Choroid plexus epithelial cell (primary cell): ENCODE measurements around the gene AGPAT1.

ENCODE experiments used
- DNase-seq: peaks from one replicate; pipeline ENCODE4 v3.0.0-alpha.2; 2010; ENCODE audit warnings: low read depth
- H3K4me3 ChIP-seq: 2 replicates; pipeline ENCODE4 v1.5.1; 2011; ENCODE audit warnings: low read depth, mild to moderate bottlenecking, control low read depth, low read length, moderate library complexity
- TF ChIP-seq, protein P1 (sequence below): conservative IDR thresholded peaks from 2 replicates; pipeline ENCODE4 v1.5.1; 2011; ENCODE audit warnings: low read depth, mild to moderate bottlenecking, control low read depth, inconsistent platforms, low read length, moderate library complexity

The AGPAT1 gene

DNA sequence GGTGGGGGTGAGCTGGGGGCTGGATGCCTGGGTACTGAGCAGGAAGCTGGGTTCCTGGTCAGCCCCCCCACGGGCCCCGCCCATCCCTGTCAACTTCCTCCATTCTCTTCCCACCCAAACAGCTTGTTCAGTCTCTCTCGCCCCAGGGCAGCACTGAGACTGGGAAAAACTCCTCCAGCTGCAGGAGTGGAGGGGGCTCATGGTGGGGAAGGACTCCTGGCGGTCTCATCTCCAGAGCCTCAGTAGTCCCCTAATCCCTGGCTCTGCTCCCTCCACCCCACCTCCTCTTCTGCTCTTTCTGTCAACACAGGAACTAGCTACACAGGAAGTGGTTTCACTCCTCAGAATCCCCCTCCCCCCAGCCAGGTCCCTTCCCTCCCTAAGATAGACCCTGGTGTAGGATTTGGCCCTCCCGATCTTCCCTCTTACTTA is 16.7 kb upstream of the AGPAT1 start, which contains the start of gene GPSM3:
TSS of gene GPSM3 (minus strand) at position 36 of the 432 bp plus-strand sequence. CDS start 130 bp downstream, outside the sequence.
- H3K4me3 ChIP-seq, result peak within 1 kb of the TSS; percentile 44
- TF ChIP-seq, protein P1, sequence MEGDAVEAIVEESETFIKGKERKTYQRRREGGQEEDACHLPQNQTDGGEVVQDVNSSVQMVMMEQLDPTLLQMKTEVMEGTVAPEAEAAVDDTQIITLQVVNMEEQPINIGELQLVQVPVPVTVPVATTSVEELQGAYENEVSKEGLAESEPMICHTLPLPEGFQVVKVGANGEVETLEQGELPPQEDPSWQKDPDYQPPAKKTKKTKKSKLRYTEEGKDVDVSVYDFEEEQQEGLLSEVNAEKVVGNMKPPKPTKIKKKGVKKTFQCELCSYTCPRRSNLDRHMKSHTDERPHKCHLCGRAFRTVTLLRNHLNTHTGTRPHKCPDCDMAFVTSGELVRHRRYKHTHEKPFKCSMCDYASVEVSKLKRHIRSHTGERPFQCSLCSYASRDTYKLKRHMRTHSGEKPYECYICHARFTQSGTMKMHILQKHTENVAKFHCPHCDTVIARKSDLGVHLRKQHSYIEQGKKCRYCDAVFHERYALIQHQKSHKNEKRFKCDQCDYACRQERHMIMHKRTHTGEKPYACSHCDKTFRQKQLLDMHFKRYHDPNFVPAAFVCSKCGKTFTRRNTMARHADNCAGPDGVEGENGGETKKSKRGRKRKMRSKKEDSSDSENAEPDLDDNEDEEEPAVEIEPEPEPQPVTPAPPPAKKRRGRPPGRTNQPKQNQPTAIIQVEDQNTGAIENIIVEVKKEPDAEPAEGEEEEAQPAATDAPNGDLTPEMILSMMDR, result no peak
- peak; percentile 56 for DNase-seq

DNA sequence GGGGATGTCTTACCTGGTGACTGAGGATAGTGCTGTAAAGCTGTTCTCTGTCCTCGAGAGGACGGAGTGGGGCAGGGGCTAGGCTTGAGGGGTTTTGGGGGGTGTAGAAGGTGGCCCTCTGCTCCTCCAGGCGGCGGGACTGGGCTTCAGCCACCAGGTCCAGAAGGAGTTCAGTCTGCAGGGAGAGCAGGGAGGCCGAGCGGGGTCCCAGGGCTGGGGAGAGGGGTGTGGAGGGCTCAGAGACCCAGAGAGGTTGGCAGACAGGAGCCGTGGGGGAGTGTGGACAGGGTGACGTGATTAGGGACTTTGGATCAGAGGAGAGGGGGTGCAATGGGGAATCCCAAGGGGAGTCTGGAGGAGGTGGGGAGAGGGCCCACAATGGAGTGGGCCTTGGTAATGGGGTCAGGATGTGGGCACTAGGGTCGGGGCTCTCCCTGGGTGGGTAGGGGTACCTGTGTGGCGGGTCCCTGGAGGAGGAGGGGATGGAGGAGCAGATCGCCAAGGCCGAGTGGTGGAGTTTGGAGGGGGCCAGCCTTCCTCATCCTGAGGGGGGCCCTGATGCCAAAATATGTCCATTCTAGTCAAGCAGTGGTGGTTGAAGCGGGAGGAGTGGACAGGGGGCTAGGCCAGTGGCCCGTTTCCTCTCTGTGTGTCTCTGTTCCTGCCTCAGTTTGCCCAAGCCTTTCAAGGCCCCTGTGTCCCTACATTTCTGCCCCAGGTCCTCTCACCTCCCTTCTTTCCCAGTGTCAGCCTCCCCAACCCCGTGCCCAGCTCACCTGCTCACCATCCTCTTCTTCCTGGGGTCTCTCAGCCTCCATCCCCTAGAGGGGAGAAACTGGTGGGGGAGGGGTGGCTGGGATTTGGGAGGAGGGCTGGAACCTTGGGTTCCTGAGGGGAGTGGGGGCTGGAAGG is 16.1 kb upstream of the AGPAT1 start:
- TF ChIP-seq, protein P1, result no peak
- peak overlapping the region; percentile 30 for H3K4me3 ChIP-seq
- no peak for DNase-seq

DNA sequence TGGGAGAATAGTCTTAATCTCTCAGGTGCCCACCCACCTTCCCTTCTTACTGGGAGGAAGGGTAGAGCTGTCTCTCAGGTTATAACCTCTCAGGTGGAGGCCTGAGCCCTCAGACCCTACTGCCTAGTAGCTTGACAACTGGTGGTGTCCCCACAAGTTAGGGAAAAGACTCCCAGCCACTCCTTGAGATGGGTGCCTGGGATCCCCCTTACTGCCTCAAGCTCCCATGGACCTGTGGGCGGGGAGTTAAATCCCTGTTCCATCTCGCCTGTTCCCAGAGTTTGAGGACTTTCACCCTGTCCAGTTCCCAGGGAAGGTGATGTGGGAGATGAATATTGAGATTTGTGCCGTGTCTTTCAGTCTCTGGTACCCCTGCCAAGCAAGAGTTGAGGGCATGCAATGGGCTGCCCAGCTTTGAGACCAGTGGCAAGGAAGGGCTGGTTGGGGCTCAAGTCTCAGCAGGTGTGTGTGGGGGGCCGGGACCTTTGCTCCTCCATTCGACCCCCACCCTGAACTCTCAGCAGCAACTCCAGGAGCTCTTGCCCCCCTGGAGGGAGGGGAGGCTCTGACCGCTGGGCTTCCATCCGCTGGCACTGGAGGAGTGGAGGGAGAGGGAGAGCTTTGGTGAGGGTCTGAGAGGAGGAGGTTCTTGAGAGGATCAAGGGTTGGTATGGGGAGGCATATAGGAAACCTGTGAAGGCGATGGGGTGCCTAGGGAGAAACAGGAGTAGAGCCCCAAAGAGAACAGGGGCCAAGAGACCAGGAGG is 15.2 kb upstream of the AGPAT1 start:
- DNase-seq, result no peak
- H3K4me3 ChIP-seq, result no peak overlapping the region
- TF ChIP-seq, protein P1, result no peak

DNA sequence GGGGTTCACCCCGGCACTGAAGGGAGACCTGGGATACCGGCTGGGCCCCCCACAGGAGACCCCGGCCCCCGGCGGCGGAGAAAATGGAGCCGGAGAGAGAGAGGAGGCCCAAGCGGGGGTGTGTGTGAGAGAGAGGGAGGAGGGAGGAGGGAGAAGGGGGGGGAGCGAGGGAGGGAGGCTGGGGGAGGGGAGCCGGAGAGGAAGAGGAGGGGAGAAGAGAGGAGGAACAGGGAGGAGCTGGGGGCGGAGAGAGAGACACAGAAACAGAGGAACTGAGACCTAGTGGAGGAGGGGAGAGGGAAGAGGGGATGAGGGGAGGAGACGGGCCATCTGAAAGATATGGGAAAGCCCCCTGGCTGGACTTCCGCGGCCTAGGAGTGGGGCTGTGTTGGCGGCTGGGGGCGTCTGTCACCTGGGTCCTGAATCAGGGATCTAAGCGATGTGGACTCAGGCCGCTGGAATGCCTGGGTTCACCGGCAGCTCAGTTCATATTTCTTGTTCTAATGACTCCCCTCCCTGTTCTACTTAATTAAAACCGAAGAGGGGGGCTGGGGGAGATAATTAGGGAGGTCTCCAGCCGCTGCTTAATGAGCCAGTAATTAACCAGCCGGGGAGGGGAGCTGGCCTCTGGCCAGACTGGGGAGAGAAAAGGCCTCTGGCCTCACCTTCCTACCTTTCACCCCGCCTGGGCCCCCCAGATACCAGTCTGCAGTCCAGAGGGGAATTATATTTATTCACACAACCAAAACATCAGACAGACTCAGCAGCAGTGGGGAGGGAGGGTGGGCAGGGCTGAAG is 14.4 kb upstream of the AGPAT1 start, which contains the start of gene PBX2:
TSS of gene PBX2 (minus strand) at position 149 of the 798 bp plus-strand sequence. CDS start 287 bp downstream, outside the sequence.
- TF ChIP-seq, protein P1, result no peak
- peak; percentile 93 for DNase-seq
- peak within 1 kb of the TSS; percentile 68 for H3K4me3 ChIP-seq

DNA sequence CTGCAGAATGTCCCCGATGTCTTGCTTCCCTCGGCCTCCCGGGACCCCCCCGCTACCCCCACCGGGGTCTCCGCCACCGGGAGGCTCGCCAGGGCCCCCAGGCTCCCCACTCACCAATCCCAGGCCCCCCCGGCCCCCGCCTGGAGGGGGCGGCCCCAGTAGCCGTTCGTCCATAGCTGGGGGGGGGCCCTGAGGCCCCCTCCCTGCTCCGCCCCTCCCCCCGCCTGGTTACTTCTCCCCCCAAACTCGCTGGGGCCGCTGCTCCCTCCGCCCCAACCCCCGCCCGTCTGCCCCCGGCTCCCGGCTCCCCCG is 13.8 kb upstream of the AGPAT1 start:
- H3K4me3 ChIP-seq, result peak overlapping the region; percentile 68
- no peak for DNase-seq
- TF ChIP-seq, protein P1, result no peak

DNA sequence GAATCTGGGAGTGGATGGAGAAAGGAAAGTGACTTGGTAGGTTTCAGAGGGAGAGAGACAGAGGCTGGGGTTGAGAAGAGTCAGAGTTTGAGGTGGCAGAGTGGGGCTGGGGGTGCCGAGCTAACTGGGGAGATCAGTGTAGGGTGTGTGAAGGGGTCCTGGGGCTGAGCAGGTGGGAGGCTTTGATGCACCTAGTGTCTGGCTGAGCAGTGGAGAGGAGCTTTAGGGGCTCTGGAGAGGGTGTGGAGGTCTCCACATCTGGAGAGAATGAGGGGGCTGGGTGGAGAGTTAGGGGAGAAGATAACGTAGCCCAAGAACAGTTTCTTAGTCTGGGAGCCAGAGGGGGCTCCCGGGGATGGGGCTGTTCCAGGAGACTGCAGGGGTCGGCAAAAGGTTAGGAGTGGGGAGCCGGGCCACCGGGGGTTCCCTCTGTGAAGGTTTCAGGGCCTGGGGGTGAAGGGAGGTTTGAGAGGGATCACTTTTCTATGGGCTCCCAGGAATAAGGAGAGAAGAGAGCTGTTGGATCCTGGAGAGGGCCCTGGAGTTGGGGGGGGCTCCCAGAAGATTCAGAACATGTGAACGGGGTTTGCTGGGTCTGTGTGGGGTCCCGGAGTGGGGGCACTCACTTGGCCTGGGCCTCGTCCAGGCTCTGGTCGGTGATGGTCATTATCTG is 13.3 kb upstream of the AGPAT1 start:
- no peak for DNase-seq
- TF ChIP-seq, protein P1, result no peak
- H3K4me3 ChIP-seq, result peak overlapping the region; percentile 68
